Trophoblast cell (in vitro differentiated cells and primary cell): ENCODE measurements around the gene DNMT1.

Experiments
- DNase-seq, 2 donors: peaks; one replicate each; pipeline ENCODE4 v3.0.0-alpha.2; 2016
- H2AFZ ChIP-seq: 2 replicates; pipeline ENCODE4 v1.6.1; 2013; ENCODE audit warnings: low read length, moderate library complexity, mild to moderate bottlenecking; ENCODE audit not compliant: insufficient read depth, poor library complexity
- H2AK5ac ChIP-seq: 2 replicates; pipeline ENCODE4 v1.6.1; 2013; ENCODE audit warnings: mild to moderate bottlenecking, low read length
- H2BK120ac ChIP-seq: 2 replicates; pipeline ENCODE4 v1.6.1; 2013; ENCODE audit warnings: low read length, mild to moderate bottlenecking, moderate library complexity; ENCODE audit not compliant: insufficient read depth, poor library complexity
- H2BK12ac ChIP-seq: 2 replicates; pipeline ENCODE4 v1.6.1; 2013; ENCODE audit warnings: mild to moderate bottlenecking, low read length, moderate library complexity
- H2BK5ac ChIP-seq: 2 replicates; pipeline ENCODE4 v1.6.1; 2013; ENCODE audit warnings: low read length, low read depth, moderate library complexity, mild to moderate bottlenecking; ENCODE audit not compliant: poor library complexity
- H3K14ac ChIP-seq: 2 replicates; pipeline ENCODE4 v1.6.1; 2013; ENCODE audit warnings: mild to moderate bottlenecking, low read length
- H3K18ac ChIP-seq: 2 replicates; pipeline ENCODE4 v1.6.1; 2013; ENCODE audit warnings: mild to moderate bottlenecking, low read length
- H3K23ac ChIP-seq: 2 replicates; pipeline ENCODE4 v1.6.1; 2013; ENCODE audit warnings: low read length
- H3K27ac ChIP-seq: 2 replicates; pipeline ENCODE4 v1.5.1; 2013; ENCODE audit warnings: low read depth, mild to moderate bottlenecking, inconsistent platforms, low read length, moderate library complexity
- H3K27me3 ChIP-seq: 2 replicates; pipeline ENCODE4 v1.6.1; 2013; ENCODE audit warnings: inconsistent platforms, mild to moderate bottlenecking, low read length, moderate library complexity; ENCODE audit not compliant: insufficient read depth
- H3K36me3 ChIP-seq, 2 experiments: 1 replicate in 1 of 2; 2 replicates in 1 of 2; pipeline ENCODE4 v1.6.1; 2013; ENCODE audit warnings: low read length in 2 of 2, mild to moderate bottlenecking in 2 of 2, moderate library complexity in 1 of 2; ENCODE audit not compliant: insufficient read depth in 2 of 2, control insufficient read depth in 1 of 2
- H3K4ac ChIP-seq: 2 replicates; pipeline ENCODE4 v1.6.1; 2013; ENCODE audit warnings: low read depth, mild to moderate bottlenecking, low read length, moderate library complexity
- H3K4me1 ChIP-seq, 2 experiments: 1 replicate in 1 of 2; 2 replicates in 1 of 2; pipeline ENCODE4 v1.6.1; 2013; ENCODE audit warnings: low read length in 2 of 2, mild to moderate bottlenecking in 2 of 2, moderate library complexity in 1 of 2; ENCODE audit not compliant: insufficient read depth in 2 of 2, control insufficient read depth in 1 of 2
- H3K4me2 ChIP-seq: 2 replicates; pipeline ENCODE4 v1.6.1; 2013; ENCODE audit warnings: inconsistent platforms, mild to moderate bottlenecking, low read length, moderate library complexity
- H3K4me3 ChIP-seq: 2 replicates; pipeline ENCODE4 v1.5.1; 2013; ENCODE audit warnings: mild to moderate bottlenecking, low read depth, low read length, inconsistent platforms
- H3K79me1 ChIP-seq: one replicate; pipeline ENCODE4 v1.6.1; 2013; ENCODE audit warnings: low read length
- H3K79me2 ChIP-seq: 2 replicates; pipeline ENCODE4 v1.6.1; 2013; ENCODE audit warnings: low read length, mild to moderate bottlenecking; ENCODE audit not compliant: control insufficient read depth, insufficient read depth, poor library complexity
- H3K9ac ChIP-seq: 2 replicates; pipeline ENCODE4 v1.6.1; 2013; ENCODE audit warnings: mild to moderate bottlenecking, low read length
- H3K9me3 ChIP-seq: 2 replicates; pipeline ENCODE4 v1.6.1; 2013; ENCODE audit warnings: low read depth, mild to moderate bottlenecking, control low read depth, inconsistent platforms, low read length; ENCODE audit not compliant: insufficient read depth
- H4K12ac ChIP-seq: 2 replicates; pipeline ENCODE4 v1.6.1; 2013; ENCODE audit warnings: low read depth, mild to moderate bottlenecking, low read length, moderate library complexity
- H4K8ac ChIP-seq: 2 replicates; pipeline ENCODE4 v1.6.1; 2013; ENCODE audit warnings: low read depth, mild to moderate bottlenecking, low read length, moderate library complexity
- H4K91ac ChIP-seq: one replicate; pipeline ENCODE4 v1.6.1; 2013; ENCODE audit warnings: low read depth, mild to moderate bottlenecking, low read length, moderate library complexity
- WGBS: extraction: QIAGEN DNeasy Blood & Tissue Kit; methylation state at CpG from one replicate; pipeline ENCODE4 v1.1.7; 2013; ENCODE audit warnings: missing lambda C conversion rate; ENCODE audit not compliant: insufficient read length, insufficient coverage; ENCODE audit errors: extremely low coverage; 5-methylcytosine and 5-hydroxymethylcytosine counted together

Gene DNMT1

GRCh38 chr19:10224337-10224736, 29.6 kb upstream of the DNMT1 start:
- Histone ChIP-seq H2AFZ (no peak overlapping the region), H3K79me2 (no peaks in the 10 kb centered on the region), H2BK12ac (no peak overlapping the region), H3K9me3 (peaks cover 3% of the 10 kb centered on the region), H4K8ac (no peak overlapping the region), H3K36me3 (peaks cover 17 to 21% of the 10 kb centered on the region in 2 experiments), H3K79me1 (no peaks in the 10 kb centered on the region), H3K4ac (no peak overlapping the region), H2BK5ac (no peak overlapping the region), H3K4me2 (no peak overlapping the region), H3K4me3 (no peak overlapping the region), H4K91ac (no peak overlapping the region), H3K23ac (no peak overlapping the region), H4K12ac (no peak overlapping the region), H3K9ac (no peak overlapping the region), H3K4me1 (peaks cover 15 to 22% of the 10 kb centered on the region in 2 experiments), H2AK5ac (no peak overlapping the region), H3K27ac (no peak overlapping the region), H3K14ac (no peak overlapping the region), H3K27me3 (no peaks in the 10 kb centered on the region), H2BK120ac (no peak overlapping the region), H3K18ac (no peak overlapping the region)
- no peak for DNase-seq
- no CpG with 5 or more reads among the region's 23 CpGs for WGBS

DNA sequence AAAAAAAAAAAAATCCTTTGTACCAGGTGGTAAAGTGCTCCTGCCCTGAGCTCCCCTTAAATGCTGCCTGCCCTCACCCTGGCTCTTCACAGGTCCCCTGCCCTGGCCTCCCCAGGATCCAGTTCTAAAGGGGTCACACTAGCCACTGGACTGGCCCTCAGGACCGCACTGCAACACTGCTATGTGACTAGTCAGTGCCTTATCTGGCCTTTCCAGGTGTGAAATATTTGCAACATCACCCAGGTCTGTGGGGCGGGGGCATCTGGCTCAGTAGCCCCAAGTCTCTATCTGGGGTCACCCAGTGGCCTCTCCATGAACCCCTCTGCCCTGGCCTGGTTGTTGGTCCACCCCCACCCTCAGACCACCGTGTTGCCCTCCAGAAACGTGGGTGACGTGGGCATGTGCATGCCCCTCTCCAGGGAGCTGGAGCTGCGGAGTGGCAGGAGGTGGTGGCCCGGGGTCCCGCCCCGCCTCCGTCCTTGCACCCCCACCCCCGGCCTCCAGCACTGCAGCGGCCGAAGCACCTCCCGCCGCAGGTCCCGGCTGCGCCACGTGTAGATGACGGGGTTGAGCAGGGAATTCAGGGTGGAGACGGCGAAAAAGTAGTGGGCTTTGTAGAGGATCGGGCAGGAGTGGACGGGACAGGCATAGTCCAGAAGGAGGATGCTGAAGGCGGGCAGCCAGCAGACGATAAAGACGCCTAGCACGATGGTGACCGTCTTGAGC, 28.9 kb upstream of the DNMT1 start:
- Histone ChIP-seq H3K4me2 (no peak overlapping the region), H3K9ac (no peak overlapping the region), H3K27ac (no peak overlapping the region), H3K27me3 (no peaks in the 10 kb centered on the region), H2AK5ac (no peak overlapping the region), H3K36me3 (peaks cover 17 to 21% of the 10 kb centered on the region in 2 experiments), H3K4me3 (no peak overlapping the region), H2BK5ac (no peak overlapping the region), H2AFZ (no peak overlapping the region), H2BK120ac (no peak overlapping the region), H4K12ac (no peak overlapping the region), H3K4ac (no peak overlapping the region), H3K4me1 (peaks cover 15 to 18% of the 10 kb centered on the region in 2 experiments), H2BK12ac (no peak overlapping the region), H3K79me2 (no peaks in the 10 kb centered on the region), H3K79me1 (no peaks in the 10 kb centered on the region), H4K8ac (no peak overlapping the region), H3K18ac (no peak overlapping the region), H3K23ac (no peak overlapping the region), H4K91ac (no peak overlapping the region), H3K9me3 (peaks cover 3% of the 10 kb centered on the region), H3K14ac (no peak overlapping the region)
- no CpG with 5 or more reads among the region's 28 CpGs for WGBS
- DNase-seq: no peak

GRCh38 chr19:10222201-10222890, 27.6 kb upstream of the DNMT1 start:
- Histone ChIP-seq H3K18ac (no peak overlapping the region), H3K36me3 (peaks cover 16 to 17% of the 10 kb centered on the region in 2 experiments), H3K27ac (no peak overlapping the region), H4K8ac (no peak overlapping the region), H3K4me1 (peaks cover 8 to 11% of the 10 kb centered on the region in 2 experiments), H3K9me3 (peaks cover 3% of the 10 kb centered on the region), H3K4ac (no peak overlapping the region), H2BK12ac (no peak overlapping the region), H2BK120ac (no peak overlapping the region), H4K12ac (no peak overlapping the region), H3K4me2 (no peak overlapping the region), H2AFZ (no peak overlapping the region), H2BK5ac (no peak overlapping the region), H2AK5ac (no peak overlapping the region), H4K91ac (no peak overlapping the region), H3K23ac (no peak overlapping the region), H3K79me1 (no peaks in the 10 kb centered on the region), H3K14ac (no peak overlapping the region), H3K27me3 (no peaks in the 10 kb centered on the region), H3K4me3 (no peak overlapping the region), H3K9ac (no peak overlapping the region), H3K79me2 (no peaks in the 10 kb centered on the region)
- no CpG with 5 or more reads among the region's 14 CpGs for WGBS
- no peak for DNase-seq

DNA sequence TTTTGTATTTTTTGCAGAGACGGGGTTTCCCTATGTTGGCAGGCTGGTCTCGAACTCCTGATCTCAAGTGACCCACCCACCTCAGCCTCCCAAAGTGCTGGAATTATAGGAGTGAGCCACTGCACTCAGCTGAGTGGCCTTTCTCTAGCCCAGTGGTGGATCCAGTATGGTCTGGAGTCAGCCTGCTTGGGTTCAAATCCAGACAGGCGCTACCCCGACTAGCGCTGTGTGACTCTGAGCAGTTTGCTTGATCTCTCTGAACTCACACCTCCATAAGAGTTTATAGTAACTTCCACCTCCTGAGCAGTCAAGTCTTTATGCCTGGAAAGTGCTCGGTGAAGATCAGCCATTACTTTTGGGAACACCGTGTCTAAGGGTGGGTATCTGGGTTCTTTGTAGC, 25.9 kb upstream of the DNMT1 start:
- Histone ChIP-seq H3K79me2 (no peaks in the 10 kb centered on the region), H3K9me3 (peaks cover 3% of the 10 kb centered on the region), H3K23ac (no peak overlapping the region), H3K9ac (no peak overlapping the region), H3K27ac (no peak overlapping the region), H3K4me1 (peaks cover 1 to 3% of the 10 kb centered on the region in 2 experiments), H3K36me3 (peaks cover 14 to 17% of the 10 kb centered on the region in 2 experiments), H2AFZ (no peak overlapping the region), H3K4ac (no peak overlapping the region), H4K91ac (no peak overlapping the region), H2BK12ac (no peak overlapping the region), H4K12ac (no peak overlapping the region), H4K8ac (no peak overlapping the region), H2AK5ac (no peak overlapping the region), H2BK120ac (no peak overlapping the region), H3K4me2 (no peak overlapping the region), H3K79me1 (no peaks in the 10 kb centered on the region), H3K18ac (no peak overlapping the region), H3K4me3 (no peak overlapping the region), H2BK5ac (no peak overlapping the region), H3K14ac (no peak overlapping the region), H3K27me3 (no peaks in the 10 kb centered on the region)
- whole genome bisulfite sequencing: no CpG with 5 or more reads among the region's 7 CpGs
- no peak for DNase-seq
